ENCODE measurements around the gene KCNJ12.
"Not testable (repeated sequence)": the region's sequence is repeated elsewhere in the genome, so short reads cannot be mapped to it uniquely, and the experiment has no call there.

KCNJ12 gene

DNA sequence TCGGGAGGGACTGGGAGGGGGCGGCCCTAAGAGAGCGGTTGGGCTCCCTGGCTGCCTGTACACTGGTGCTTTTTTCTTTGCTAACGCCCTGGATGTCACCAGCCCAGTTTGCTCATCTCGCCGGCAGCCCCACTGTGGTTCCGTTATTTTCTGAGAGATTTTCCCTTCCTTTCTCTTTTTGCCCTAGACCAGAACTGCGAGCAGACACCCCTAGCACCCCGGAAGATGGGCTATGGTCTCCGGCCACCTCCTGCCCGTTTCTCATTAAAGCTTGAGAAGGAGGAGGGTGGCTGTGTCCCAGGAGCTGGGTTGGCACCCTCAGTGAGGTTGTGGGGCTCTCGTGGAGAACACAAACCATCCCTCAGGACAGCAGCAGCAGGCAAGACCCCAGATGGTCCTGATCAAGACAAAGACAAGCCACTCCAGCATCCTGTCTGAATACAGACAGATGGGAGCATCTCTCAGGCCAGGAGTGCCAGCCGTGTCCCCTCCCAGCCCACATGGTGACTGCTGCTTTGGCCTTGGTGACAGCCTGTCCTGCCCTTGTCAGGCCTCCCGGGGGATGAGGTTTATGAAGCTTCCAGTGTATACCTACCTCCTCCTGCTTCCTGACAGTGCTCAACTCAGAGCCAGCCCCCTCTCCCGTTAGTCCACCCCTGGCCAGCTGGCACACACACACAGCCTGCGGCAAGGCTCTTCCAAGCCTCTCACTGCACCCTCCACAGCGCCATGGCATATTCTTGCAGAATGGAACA lies 77.2 kb downstream of the KCNJ12 start:
- no peak for DNase-seq

DNA sequence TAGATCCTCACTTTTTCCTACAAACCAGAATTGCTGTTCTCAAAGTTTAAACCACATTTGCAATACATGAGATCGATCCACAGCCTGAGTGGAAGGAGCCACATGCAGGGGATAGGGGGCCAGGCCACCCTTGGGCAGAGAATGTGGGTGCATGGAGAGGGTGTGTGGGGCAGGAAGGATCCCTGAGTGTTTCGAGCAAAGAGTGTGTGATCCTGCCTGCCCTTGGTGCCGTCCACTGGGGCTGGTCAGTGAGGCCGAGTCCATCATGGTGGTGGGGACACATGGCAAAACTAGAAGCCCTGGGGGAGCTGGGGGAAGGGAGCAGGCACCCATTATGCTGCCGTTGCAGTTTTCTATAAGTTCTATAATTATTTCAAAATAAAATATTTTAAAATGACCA lies 77.8 kb downstream of the KCNJ12 start:
- not testable (repeated sequence) for DNase-seq

DNA sequence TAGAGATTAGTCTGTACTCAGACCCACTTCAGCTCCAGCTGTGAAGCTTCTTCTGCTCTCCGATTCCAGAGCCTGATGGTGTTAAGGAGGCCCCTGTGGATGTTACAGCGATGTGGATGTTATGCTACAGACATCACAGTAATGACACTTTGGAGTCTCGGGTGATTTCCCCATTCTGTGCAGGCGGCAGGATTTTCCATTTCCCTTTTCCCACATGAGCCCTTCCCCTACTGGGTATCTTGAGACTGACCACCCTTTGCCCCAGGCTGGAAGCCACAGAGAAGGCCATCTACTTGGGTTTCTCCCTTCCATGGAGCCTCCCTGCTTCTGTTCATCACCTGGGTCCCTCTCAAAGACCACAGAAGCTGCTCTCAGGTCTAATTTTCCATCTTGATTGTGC lies 78.3 kb downstream of the KCNJ12 start:
- DNase-seq, result no peak

DNA sequence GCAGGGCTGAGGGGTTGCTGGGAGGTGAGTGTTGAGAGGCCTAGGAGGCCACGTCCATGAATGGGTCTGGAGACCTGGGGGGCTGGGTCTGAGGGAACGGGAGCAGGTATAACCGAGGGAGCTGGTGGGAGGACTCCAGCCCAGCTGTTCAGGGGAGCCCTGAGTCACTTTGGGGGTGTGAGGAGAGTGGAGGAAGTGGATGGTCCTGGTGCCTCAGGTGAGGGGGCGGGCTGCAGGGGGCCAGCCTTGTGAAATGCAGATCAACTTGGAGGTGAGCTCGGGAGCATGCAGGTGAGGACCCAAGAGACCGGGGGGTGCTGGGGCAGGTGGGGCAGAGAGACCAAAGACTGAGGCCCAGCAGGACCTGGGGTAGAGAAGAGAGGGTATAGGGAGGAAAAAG lies 79.6 kb downstream of the KCNJ12 start:
- no peak for DNase-seq

DNA sequence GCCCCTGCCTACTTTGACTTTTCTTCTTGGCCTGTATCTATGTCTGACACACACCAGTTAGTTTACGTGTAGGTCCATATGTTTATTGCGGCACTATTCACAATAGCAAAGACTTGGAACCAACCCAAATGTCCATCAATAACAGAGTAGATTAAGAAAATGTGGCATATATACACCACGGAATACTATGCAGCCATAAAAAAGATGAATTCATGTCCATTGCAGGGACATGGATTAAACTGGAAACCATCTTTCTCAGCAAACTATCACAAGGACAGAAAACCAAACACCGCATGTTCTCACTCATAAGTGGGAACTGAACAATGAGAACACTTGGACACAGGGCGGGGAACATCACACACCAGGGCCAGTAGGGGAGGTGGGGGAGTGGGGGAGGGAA lies 80.3 kb downstream of the KCNJ12 start:
- not testable (repeated sequence) for DNase-seq

DNA sequence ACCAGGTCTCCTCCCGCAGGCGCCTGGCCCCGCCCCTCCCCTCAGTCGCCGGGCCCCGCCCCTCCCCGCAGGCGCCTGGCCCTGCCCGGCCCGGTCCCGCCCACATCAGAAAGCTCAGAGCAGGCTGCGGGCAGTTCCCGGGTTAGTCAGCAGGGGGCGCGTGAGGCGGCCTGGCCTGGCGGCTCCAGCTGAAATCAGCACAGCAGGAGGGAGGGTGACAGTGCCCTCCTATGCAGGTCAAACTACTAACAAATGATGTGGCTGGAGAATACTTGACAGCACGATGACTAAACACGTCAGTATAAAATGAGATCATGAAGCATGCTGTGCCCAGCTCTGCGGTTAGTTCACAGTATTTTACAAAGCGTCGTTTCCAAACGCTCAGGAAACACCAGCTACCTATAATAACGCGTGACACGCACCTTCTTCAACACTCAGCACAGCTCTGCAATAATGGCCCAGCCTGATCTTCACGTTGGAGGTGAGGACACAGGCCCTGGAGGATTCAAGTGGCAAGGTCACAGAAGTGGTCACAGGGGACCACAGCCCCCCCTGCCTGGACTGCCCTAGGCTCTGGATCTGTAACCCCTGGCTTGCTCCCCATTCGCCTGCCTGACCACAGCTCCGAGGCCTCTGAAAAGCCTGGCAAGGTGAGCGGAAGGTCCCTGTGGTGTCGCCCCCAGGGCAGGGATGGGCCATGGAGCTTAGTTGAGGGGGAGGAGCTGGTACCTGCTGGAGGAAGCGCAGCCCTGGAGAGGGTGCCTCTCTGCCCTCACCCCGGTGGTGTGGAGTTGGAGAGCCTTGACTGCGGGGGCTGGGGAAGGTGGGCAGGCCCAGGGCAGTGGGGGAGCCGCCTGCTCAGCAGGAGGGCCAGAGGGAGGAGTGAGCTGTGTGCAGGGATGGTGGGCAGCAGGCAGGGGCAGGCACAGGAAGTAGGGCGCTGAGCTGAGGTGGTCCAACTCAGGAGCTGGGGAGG lies 81.2 kb downstream of the KCNJ12 start:
- DNase-seq, result peak; percentile 85

DNA sequence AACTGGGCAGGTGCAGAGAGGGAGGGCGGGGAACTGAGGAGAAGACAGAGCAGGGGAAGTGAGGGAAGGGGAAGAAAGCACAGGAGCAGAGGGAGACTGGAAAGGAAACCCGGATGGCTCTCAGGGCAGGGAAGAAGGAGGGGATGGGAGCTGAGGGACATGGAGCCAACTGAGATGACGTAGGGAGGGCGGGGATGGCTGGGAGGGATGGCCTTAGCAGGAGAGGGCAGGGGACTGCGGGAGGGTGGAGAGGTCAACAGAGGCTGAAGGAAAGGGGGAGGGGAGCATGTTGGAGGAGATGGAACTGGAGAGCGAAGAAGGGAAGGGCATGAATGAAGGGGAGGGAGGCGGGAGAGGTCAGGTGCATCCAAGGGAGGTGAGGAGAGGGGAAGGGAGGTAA lies 81.9 kb downstream of the KCNJ12 start:
- no peak for DNase-seq

DNA sequence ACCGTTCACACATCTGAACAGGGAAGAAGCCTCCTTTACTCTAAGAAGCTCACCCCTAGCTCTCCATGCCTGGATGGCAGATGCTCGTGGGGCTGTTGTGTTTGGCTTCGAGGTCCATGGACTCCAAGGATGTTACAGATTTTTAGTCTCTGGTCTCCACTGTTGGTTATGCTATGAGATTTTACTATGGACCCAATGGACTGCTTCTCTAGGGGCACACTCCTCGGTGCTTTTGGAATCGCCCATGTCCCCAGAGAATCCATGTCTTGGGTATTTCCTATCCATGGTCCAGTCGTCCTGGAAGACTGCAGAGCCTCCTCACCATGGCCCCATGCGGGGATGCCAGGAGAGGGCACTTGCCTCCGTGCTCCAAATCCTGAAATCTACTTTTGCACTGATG lies 83.4 kb downstream of the KCNJ12 start:
- DNase-seq, result no peak

DNA sequence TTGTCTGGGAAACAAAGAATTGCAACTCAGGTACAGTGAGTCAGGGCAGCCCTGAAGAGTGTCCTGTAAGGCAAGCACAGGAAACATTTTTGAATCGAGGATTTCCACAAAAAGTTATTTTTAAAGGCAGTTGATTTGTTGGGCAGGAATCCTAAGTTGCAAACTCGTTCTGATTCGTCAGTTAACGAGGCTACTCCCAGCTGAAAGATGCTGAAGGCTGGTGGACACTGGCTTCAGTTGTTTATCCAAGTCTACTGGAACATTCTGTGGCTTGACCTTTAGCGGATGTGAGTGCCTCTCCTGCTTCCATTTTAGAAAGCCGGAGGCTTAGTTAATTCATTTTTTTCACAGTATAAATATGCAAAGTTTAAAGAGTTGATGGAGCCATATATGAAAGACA lies 84.2 kb downstream of the KCNJ12 start:
- DNase-seq, result no peak

DNA sequence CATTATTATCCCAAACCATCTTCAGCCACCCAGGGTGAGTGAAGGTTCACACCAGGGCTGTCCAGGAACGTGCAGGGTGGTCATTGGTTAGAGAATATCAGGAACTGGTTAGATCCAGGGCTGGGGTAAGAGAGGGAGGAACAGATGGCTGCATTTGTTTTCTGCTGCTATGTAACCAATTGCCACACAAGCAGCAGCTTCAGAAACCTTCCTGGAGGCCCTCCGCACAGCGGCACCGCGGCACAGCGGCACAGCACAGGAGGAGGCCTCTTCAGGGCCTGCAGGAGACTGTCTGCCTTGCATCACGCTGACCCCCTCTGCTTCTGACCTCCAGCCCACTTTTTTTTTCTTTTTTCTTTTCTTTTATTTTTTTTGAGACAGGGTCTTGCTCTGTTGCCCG lies 86.1 kb downstream of the KCNJ12 start:
- no peak for DNase-seq

DNA sequence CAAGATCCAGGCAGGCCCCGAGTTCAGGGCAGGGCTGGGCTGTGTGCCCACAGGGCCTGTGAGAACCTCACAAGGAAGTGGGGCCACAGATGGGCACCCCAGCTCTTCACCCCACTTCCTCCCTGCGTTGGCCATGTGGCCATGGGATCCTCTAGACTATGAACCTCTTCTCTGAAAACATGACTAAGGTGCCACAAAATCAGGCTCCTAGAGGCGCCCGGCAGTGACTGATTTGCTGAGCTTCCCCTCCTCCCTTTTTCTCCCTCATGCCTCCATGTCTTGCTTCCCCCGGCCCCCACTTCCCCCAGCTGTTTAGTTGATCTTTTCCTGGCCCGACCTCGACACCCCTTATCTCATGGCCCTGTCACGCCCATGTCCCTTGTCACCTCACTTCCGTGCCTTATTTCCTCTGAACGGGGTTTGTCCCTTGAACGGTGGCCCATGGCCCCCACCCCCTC lies 87.1 kb downstream of the KCNJ12 start:
- DNase-seq, result no peak

DNA sequence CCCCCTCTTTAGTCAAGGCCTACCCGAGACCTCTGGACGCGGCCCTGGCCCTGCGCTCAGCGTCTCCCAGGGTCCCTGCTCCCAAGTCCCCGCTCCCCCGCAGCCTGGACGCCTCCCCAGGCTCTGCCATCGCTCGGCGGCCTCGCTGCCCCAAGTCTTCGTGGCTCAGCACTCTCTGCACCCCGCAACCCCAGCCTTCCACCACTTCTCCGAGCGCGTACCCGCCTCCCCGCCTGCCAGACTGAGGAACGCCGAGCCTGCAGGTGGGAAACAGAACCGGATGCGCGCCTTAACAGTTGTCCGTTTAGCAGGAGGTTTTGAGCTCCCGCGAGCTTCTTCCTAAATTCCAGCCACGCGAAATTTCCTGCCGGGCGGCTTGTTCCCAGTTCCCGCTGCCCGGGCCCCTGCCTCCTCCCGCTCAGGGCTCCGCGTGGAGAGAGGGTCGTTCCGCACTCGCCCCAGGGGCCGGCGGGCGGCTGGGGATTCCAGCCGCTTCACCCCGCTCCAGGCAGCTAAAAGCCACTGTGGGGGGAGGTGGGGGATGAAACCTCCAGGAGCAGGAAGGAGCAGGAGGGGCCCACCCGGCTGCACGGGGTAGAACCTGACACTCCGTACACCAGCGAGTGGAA lies 87.7 kb downstream of the KCNJ12 start:
- DNase-seq, result no peak

DNA sequence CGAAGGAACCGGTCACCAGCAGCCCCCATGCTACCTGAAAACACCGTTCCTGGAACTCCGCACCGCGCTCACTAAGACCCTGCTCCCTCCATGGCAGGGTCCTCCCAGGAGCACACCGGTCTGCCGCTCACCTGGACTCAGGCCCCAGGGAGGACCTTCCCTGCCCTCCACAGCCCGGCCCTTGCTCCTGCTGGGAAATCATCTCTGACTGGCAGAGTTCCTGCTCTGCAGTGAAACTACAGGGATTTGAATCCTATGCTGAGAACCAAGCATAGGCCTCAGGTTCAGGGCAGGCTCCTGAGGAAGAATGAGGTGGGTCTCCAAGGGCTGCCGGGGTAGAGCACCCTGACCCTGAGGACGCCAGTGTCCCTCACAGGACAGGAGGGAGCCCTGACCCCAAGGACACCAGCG lies 88.5 kb downstream of the KCNJ12 start:
- no peak for DNase-seq

DNA sequence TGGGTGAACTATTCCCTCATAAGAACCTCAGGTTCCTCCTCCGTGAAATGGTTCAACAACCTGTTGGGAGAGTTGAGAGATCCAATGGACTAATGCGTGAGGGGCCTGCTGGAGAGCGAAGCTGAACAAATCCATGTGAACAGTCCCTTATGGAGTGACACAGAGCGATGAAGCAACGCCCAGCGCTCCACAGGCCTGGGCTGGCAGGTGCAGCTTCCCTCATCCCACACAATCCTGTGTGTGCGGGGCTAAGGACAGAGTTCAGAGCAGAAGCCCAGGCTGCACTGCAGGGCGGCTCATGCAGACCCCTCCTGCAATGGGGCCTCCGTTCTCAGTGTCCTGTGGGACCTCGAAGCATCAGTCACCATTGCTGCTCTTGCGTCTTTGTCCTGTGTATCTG lies 90.4 kb downstream of the KCNJ12 start:
- DNase-seq, result no peak

DNA sequence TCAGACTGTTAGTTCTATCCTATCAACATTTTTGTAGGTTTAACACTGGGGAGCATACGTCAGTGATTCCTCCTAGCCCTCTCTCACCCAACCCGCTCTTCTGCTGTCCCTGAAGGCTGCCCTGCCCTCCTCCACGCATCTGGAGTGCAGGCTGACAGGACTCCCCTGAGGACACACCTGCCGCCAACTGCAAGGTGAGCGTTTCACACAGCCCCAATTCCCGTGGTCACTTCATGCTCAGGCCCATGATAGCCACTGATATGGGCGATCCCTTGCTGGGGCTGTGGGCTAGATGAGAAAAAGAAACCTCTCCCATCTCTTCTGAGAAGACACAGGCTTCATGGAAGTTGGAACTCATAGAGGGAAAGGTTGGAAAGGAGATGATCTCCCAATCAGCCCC lies 91.0 kb downstream of the KCNJ12 start:
- no peak for DNase-seq

DNA sequence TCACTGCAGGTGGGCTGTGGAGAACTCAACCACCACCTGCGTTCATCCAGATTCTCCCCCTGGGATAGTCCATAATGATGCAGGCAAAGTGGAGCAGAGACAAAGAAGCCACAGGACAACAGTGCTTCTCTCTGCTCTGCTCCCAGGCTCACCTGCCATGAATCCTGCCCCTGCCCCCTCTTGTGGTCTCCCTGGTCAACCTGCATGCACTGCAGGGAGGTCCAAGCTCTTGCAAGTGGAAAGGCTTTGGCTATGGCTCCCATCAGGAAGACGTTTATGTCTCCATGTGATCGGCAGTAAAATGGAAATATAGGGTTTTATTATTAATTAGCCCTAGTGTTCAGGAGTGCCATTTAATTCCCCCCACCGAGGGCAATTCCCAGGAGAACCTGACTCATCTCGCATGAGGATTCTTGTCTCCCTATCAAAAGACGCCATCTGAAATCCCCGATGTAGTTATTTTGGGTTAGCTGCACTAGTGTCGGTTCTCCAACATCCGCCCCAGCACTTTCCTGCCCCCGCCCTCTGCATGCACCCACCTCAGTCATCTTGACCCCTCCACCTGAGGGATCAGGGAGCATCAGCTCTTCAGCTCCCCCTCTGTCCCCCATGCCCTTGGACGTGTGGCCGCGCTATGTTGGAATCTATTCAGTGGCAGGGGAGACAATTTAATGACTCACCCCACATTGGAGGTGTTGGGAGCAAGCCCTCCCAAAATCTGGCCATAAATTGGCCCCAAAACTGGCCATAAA lies 91.8 kb downstream of the KCNJ12 start:
- DNase-seq, result no peak
